Stimulated activated effector memory CD8-positive, alpha-beta T cell treated with anti-CD3 and anti-CD28 coated beads, Interleukin-12 subunit alpha, Interleukin-12 subunit beta, amount 100 ng/mL, for 72 hours (primary cell): ENCODE data around the gene AGPAT2.

Source experiments
- ATAC-seq: fragments of 150-1000 bp; cut with Tn5 transposase; 2 replicates; pipeline ENCODE4 v1.10.0; 2021
- DNase-seq, 2 donors: peaks; one replicate each; pipeline ENCODE4 v3.0.0; 2021 to 2022; ENCODE audit warnings: low spot score in 2 of 2
- H3K27ac Mint-ChIP-seq: one replicate; pipeline ENCODE4 v1.8.0; 2022; ENCODE audit warnings: mild to moderate bottlenecking, mixed read lengths
- H3K36me3 Mint-ChIP-seq: one replicate; pipeline ENCODE4 v1.8.0; 2022; ENCODE audit warnings: mild to moderate bottlenecking, mixed read lengths
- H3K4me1 Mint-ChIP-seq: one replicate; pipeline ENCODE4 v1.8.0; 2022; ENCODE audit warnings: mixed read lengths
- H3K4me3 Mint-ChIP-seq: one replicate; pipeline ENCODE4 v1.8.0; 2022; ENCODE audit warnings: mild to moderate bottlenecking, mixed read lengths
- H3K9me3 Mint-ChIP-seq: one replicate; pipeline ENCODE4 v1.8.0; 2022; ENCODE audit warnings: mixed read lengths

AGPAT2 gene

DNA sequence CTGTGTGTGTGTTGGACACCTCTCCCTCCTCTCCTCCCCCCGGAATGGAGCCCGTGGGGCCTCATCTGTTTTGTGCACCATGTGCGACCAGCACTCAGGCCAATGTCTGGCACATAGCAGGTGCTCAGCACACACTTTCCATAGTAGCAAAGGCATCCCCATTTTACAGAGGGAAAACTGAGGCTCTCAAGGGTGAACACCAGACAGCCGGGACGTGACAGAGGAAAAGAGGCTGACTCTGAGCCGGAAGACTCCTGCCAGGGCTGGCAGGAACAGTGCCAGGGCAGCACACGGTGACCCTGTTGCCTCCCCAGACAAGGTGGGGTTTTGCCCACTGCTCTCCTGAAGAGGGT, 1.8 kb upstream of the AGPAT2 start:
- Mint-ChIP-seq H3K4me3 (no peak overlapping the region), H3K36me3 (no peaks in the 10 kb centered on the region), H3K27ac (no peak overlapping the region), H3K9me3 (no peaks in the 10 kb centered on the region), H3K4me1 (peaks cover 11% of the 10 kb centered on the region)
- no peak for ATAC-seq
- DNase-seq: no peak

DNA sequence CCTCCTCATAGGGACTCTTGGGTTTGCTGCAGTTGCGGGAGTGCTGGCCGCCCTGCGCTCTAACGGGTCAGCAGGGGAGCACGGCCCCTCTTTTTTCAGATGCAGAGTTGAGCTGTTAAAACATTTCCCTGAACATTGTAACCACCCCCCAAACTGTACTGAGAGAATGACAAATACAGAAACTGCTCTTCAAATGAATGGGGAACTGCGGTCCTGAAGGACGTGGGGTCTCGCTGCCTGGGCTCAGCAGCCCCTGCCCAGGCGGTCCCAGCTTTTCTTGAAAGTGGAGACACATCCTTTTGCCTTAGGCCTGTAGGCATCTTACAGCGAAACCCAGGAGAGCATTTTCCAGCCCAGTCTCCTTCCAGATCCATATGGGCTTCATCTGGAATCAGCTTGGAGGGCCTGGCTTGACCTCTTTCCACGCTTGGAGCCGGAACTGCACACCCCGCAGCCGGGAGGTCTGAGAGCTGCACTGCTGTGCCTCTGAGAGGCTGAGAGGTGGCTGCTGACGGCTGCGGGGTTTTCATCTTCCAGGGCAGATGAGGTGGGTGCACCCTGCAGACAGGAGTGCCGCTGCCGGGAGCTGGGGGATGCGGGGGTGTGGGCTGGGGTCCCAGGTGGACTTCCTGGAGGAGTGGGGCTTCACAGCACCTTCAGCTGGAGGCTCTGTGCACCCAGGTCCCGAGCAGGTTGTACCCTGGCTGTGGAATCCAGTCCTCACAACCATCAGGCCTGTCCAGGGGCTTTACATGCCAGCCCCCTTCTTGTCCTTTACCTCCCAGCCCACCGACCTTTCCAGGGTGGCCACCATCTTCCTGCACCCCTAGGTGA, 1.2 kb upstream of the AGPAT2 start:
- H3K4me3 Mint-ChIP-seq: peak overlapping the region; percentile 62
- H3K4me1 Mint-ChIP-seq: peaks cover 5% of the 10 kb centered on the region
- no peak overlapping the region for H3K27ac Mint-ChIP-seq
- peak; percentile 33 for ATAC-seq
- H3K36me3 Mint-ChIP-seq: no peaks in the 10 kb centered on the region
- DNase-seq: no peak
- no peaks in the 10 kb centered on the region for H3K9me3 Mint-ChIP-seq

DNA sequence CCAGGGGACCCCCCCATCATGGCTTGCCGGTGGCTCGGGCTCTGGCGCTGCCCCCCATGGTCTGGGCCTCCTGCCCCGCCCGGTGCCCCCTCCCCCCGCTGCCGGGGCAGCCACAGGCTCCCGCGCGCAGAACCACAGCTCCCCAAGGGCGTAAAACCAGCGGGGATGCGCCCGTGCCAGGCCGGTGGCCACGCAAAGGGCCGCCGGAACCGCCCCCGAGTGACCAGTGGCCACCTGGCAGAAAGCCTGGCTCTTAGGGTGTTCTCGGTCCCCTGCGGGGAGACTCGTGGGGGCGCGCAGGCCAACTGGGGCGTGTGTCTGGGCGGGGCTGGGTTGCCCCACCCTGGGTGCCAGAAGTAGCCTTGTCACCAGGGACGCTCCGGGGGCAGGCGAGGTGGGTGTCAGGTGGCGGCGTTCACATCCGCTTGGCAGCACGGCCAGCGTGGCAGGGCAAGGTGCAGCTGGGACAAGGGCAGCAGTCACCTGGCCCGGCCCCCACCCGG, 515 bp upstream of the AGPAT2 start:
- Mint-ChIP-seq H3K27ac (no peak overlapping the region), H3K4me3 (peak overlapping the region; percentile 62), H3K9me3 (no peaks in the 10 kb centered on the region), H3K36me3 (no peaks in the 10 kb centered on the region), H3K4me1 (no peaks in the 10 kb centered on the region)
- DNase-seq: peak in 1 of 2 donors; percentile 66
- ATAC-seq: peak; percentile 43

DNA sequence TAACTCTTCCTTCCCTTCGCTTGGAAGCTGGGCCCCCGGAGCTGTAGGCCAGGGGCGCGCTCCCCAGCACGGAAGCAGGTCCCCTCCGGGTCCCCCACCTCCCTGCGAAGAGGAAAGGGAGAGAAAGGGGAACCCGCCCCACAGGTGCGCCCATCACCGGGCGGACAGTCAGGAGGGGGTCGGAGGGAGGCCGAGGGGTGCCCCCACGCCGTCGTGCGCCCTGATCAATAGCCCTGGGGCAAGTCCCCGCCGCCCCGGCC, 793 bp downstream of the AGPAT2 start:
- Mint-ChIP-seq H3K36me3 (no peaks in the 10 kb centered on the region), H3K4me1 (no peaks in the 10 kb centered on the region), H3K9me3 (no peaks in the 10 kb centered on the region), H3K4me3 (peak overlapping the region; percentile 62), H3K27ac (peak overlapping the region; percentile 45)
- no peak for ATAC-seq
- DNase-seq: no peak

DNA sequence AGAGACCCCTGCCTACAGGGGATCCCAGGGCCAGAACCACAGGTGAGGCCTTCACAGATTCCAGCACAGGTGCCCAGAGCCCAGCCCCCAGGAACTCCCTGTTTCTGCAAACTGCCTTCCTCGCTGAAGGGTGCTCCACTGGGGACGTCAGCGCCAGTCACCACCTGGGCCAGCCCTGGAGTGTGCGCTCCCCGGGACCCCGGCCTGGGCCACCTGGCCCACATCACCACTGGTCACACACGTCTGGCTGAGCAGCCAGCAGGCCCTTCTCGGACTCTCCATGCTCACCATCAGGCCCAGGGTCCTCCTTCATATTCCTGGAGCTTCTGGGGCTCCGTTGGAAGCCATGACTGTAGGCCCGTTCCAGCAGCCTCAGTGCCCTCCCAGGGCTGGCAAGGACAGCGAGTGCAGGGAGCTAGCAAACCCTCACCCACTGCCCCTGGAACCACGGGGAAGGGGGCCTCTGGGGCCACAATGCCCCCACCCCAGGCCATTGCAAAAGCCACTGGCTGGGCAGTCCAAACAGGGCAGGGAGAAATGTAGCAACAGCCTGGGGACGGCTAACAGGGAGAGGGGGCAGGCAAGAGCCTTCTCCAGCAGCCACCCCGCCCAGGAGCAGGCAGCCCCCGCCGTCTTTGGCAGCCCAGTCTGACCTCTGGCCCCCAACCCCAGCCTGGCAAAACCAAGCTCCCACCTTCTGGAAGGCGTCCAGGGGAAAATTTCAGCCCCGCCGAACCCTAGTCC, 1.3 kb downstream of the AGPAT2 start:
- Mint-ChIP-seq H3K9me3 (no peaks in the 10 kb centered on the region), H3K4me1 (no peaks in the 10 kb centered on the region), H3K36me3 (no peaks in the 10 kb centered on the region), H3K27ac (peak overlapping the region; percentile 45), H3K4me3 (peak overlapping the region; percentile 62)
- DNase-seq (no peak), ATAC-seq (no peak)

DNA sequence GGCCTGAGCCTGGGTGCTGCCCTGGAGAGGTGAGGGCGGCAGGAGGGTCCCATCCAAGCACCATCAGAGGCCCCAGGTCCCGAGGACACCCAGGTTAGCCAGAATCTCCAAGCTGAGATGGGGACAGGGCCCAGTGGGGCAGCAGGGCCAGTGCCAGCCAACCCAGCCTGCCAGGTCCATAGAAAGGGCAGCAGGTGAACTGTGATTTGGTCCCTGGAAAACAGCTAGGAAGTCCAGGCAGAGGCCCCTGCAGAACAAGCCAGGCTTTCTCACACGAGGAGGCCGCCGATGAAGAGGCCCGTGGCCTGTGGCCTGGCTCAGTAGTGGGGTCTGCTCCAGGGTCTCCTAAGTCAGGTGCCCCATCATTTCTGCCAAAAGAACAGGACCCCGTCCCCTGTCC, 2.0 kb downstream of the AGPAT2 start:
- Mint-ChIP-seq H3K36me3 (no peaks in the 10 kb centered on the region), H3K4me3 (peak overlapping the region; percentile 62), H3K27ac (no peak overlapping the region), H3K9me3 (no peaks in the 10 kb centered on the region), H3K4me1 (no peaks in the 10 kb centered on the region)
- DNase-seq: no peak
- ATAC-seq: no peak

DNA sequence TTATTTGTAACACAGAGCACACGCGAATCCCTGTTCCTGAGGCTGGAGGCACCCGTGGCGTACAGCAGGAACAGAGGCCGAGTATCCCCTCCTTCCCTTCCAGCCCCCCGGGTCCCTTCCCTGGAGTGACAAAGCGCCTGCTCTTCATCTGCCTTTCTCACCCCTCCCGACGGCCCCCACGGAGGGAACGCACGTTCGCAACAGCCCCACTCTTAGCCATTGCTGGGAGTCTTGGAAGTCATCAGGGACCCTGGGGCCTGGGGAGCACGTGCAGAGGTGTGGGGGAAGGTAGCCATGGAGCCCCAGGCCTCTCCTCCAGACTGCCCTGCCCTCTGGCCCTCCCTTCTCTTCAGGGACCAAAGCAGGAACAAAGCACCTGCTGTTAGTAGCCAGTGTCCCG, 2.5 kb downstream of the AGPAT2 start:
- no peak overlapping the region for H3K27ac Mint-ChIP-seq
- H3K36me3 Mint-ChIP-seq: no peaks in the 10 kb centered on the region
- no peaks in the 10 kb centered on the region for H3K9me3 Mint-ChIP-seq
- H3K4me3 Mint-ChIP-seq: no peak overlapping the region
- ATAC-seq: no peak
- DNase-seq: no peak
- no peaks in the 10 kb centered on the region for H3K4me1 Mint-ChIP-seq

DNA sequence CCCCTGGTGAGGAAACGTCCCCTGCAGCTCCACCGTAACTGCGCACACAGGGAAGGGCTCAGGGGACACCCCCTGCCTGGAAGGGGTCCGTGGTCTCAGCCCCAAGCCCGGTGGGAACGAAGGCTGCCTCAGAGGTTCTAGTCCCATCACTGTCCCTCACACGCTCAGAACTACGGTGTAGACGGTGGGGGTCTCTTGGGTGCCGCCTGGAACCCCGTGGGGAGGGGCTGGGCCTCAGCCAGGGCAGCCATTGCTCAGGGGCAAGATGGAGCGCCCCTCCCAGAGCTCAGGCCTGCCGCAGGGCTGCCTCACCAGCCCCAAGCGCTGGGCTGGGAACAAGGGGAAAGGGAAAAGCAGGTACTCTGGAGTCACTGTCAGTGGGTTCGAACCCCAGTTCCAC, 2.9 kb downstream of the AGPAT2 start:
- no peak for ATAC-seq
- DNase-seq: no peak
- H3K4me1 Mint-ChIP-seq: no peaks in the 10 kb centered on the region
- no peak overlapping the region for H3K27ac Mint-ChIP-seq
- no peak overlapping the region for H3K4me3 Mint-ChIP-seq
- H3K9me3 Mint-ChIP-seq: no peaks in the 10 kb centered on the region
- no peaks in the 10 kb centered on the region for H3K36me3 Mint-ChIP-seq

DNA sequence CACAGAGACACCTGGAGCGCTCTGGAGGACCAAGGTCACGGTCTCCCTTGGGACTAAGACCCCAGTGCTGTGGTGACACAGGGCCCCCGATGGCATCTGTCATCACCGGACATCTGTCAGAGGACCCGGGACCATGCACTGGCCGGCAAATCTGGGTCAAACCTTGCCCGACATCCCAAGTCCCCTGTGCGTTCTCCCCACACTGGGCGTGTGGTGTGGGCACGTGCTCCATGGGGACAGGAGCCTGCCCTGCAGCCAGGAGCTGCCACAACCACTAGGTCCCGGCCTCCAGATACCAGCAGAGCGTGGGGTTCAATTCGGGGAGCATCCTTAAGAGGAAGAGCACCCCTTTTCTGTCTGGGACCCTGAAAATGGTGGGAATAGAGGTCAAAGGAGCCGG, 3.5 kb downstream of the AGPAT2 start:
- Mint-ChIP-seq H3K9me3 (no peaks in the 10 kb centered on the region), H3K27ac (no peak overlapping the region), H3K36me3 (no peaks in the 10 kb centered on the region), H3K4me3 (no peak overlapping the region), H3K4me1 (no peaks in the 10 kb centered on the region)
- DNase-seq: no peak
- ATAC-seq: no peak

DNA sequence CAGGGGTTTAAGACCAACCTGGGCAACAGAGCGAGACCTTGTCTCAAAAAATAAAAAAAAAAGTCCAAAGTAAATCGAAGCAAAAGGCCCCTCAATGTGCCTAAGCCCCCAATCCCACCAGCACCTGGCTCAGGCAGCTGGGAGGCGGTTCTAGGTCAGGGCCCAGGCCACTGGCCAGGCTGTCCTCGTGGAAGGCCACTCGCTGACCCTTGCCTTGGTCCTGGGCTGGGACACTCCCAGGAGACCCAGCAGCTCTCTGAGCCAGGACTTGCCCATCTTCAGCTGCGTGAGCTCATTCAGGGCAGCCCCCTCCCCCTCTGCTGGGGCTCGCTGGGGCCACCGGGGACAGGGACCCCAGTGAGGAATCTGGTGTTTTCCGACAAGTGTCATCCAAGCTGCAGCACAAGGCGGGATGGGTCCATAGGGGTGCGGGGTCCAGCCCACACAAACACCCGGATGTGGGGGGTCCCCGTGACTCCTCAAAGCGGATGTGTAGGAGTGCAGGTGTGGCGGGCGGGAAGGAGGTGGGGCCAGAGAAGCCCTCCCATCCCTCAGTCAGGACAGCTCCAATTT, 4.0 kb downstream of the AGPAT2 start:
- ATAC-seq: no peak
- no peak overlapping the region for H3K27ac Mint-ChIP-seq

DNA sequence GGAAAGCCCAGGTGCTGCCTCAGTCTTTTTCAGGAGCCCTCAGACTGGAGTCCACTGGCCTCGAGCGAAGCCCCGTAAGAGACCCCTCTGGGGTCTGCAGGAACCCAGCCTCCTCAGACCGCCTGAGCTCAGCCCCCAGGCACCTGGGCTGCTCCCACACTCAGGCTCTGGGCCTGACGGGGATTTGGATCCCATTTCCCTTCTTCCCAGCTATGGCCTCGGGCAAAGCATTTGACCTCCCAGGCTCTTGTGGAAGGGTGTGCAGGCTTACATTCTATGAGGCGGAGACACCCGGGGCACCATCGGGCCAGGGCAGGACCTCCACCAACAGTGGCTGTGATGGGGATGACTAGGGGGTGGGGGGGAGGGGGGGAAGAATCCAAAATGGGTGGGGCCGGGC, 4.5 kb downstream of the AGPAT2 start:
- Mint-ChIP-seq H3K36me3 (no peaks in the 10 kb centered on the region), H3K4me3 (no peak overlapping the region), H3K9me3 (no peaks in the 10 kb centered on the region), H3K4me1 (no peaks in the 10 kb centered on the region), H3K27ac (no peak overlapping the region)
- ATAC-seq (no peak), DNase-seq (no peak)

More for the DNA sequence above, 4.0 kb downstream of the AGPAT2 start:
- Mint-ChIP-seq H3K36me3 (no peaks in the 10 kb centered on the region), H3K9me3 (no peaks in the 10 kb centered on the region), H3K4me1 (no peaks in the 10 kb centered on the region), H3K4me3 (no peak overlapping the region)
- no peak for DNase-seq

DNA sequence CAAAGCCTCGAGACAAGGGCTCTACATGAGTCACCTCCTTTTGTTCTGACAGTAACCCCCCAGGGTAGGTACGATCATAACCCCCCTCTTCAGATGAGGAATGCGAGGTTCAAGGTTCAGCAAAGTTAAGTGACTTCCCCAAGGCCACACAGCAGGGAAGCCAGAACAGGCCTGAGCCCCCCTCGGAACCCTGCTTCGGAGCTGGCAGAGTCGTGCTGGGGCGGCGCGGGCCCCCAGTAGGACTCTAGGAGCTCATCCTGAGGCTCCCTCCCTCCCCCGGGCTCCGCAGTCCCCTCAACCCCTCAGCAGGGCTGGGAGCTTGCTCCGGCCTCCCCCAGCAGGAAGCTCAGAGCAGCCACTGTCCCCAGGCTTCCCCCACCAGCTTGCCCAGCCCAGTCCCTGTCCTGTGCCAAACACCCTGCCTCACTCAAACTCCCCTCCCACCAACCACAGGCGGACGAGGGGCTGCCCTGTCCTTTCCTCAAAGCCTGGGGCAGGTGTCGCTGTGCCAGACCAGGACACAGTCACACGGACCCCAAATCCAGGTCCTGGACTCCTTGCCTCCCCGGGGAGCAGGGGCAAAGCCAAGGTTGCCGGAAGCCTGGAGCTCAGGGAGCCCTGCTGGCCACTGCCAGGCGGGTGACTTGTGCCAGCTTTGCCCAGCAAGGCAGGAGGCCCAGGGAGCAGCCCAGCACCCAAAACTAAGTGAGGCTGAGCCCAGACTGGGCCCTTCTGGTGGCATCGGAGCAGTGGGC, 5.1 kb downstream of the AGPAT2 start:
- DNase-seq (no peak), ATAC-seq (no peak)
- no peaks in the 10 kb centered on the region for H3K36me3 Mint-ChIP-seq
- H3K9me3 Mint-ChIP-seq: no peaks in the 10 kb centered on the region
- no peaks in the 10 kb centered on the region for H3K4me1 Mint-ChIP-seq
- no peak overlapping the region for H3K4me3 Mint-ChIP-seq
- H3K27ac Mint-ChIP-seq: no peak overlapping the region

DNA sequence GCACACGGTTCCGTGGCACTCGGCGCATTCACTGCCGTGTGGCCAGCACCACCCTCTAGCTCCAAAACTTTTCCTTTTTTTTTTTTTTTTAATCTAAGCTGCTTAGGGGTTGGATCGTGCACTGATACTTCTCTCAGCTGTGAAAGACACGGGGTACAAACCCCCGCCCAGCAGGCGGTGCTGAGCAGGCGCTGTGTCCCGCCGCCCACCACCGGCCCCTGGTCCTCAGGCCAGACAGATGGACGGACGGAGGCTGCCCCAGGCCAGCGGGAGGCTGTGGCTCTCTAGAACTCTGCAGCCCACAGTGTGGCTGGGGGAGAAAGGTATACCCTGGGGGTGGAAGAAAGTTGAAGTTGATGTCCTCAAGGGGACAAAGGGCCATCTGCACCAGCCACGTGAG, 6.2 kb downstream of the AGPAT2 start:
- no peaks in the 10 kb centered on the region for H3K36me3 Mint-ChIP-seq
- no peak for ATAC-seq
- H3K27ac Mint-ChIP-seq: no peak overlapping the region
- no peak for DNase-seq
- H3K4me1 Mint-ChIP-seq: no peaks in the 10 kb centered on the region
- no peaks in the 10 kb centered on the region for H3K9me3 Mint-ChIP-seq
- H3K4me3 Mint-ChIP-seq: no peak overlapping the region

DNA sequence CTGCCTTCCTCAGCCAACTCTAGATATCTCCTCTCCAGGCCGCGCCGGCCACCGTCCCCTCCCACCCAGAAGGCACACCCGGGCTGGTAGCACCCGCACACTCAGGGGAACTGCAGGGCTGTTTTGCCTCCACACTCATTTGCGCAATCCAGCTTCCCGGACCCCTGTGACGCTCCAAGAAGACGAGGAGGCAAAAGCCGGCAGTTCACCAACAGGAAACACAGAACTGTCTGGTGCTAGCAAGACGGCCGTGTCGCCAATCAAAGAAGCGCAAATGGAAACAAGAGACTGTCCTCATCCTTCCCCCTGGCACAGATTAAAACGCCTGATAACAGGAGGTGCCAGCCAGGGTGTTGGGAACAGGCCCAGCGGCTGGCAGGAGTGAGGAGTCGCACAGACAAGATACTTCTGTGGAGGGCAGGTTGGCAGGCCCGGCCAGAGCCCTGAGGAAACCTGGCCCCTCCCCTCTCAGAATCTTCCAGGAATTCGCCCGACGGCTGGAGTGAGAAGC, 7.8 kb downstream of the AGPAT2 start:
- ATAC-seq (no peak), DNase-seq (no peak)
- Mint-ChIP-seq H3K4me3 (no peak overlapping the region), H3K27ac (no peak overlapping the region), H3K9me3 (no peaks in the 10 kb centered on the region), H3K4me1 (no peaks in the 10 kb centered on the region), H3K36me3 (peaks cover 2% of the 10 kb centered on the region)

DNA sequence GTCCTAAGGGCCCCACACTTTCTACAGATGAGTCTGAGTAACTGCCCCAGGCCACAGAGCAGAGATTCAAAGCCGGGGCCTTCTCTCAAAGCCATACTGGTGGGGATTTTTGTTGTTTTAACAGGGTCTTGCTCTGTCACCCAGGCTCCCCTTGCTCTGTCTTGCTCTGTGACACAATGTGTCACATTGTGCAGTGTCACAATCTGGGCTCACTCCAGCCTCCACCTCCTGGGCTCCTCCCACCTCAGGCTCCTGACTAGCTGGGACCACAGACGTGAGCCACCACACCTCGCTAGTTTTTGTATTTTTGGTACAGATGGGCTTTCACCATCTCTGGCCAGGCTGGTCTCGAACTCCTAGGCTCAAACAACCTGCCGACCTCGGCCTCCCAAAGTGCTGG, 8.6 kb downstream of the AGPAT2 start:
- ATAC-seq (peak; percentile 14), DNase-seq (no peak)
- peaks cover 8% of the 10 kb centered on the region for H3K36me3 Mint-ChIP-seq
- H3K4me1 Mint-ChIP-seq: no peaks in the 10 kb centered on the region
- no peaks in the 10 kb centered on the region for H3K9me3 Mint-ChIP-seq
- H3K27ac Mint-ChIP-seq: no peak overlapping the region
- H3K4me3 Mint-ChIP-seq: no peak overlapping the region
